DND-41 (cell line): Measurements from ENCODE around the gene CREB3L2.

Experiments
- ATAC-seq: fragments of 200-7000 bp; cut with Tn5 transposase; 3 replicates; pipeline ENCODE4 v1.9.1; 2021; ENCODE audit warnings: low read depth; ENCODE audit not compliant: insufficient read depth
- DNase-seq: peaks from one replicate; pipeline ENCODE4 v3.0.0-alpha.2; 2020
- H2AFZ ChIP-seq: 2 replicates; pipeline ENCODE4 v1.6.0; 2012; ENCODE audit warnings: low read depth, low read length
- H3K27ac ChIP-seq: 2 replicates; pipeline ENCODE4 v1.5.1; 2012; ENCODE audit warnings: low read length, inconsistent platforms
- H3K27me3 ChIP-seq: fragments of 200-600 bp; sonication (generic); 2 replicates; pipeline ENCODE4 v1.6.0; 2012; ENCODE audit warnings: low read length, mild to moderate bottlenecking, inconsistent platforms; ENCODE audit not compliant: insufficient read depth, poor library complexity
- H3K36me3 ChIP-seq: 2 replicates; pipeline ENCODE4 v1.5.1; 2012; ENCODE audit warnings: low read length, inconsistent platforms; ENCODE audit not compliant: insufficient read depth
- H3K4me1 ChIP-seq: 2 replicates; pipeline ENCODE4 v1.5.1; 2012; ENCODE audit warnings: mild to moderate bottlenecking, low read length; ENCODE audit not compliant: insufficient read depth
- H3K4me2 ChIP-seq: 2 replicates; pipeline ENCODE4 v1.6.0; 2012; ENCODE audit warnings: mild to moderate bottlenecking, moderate library complexity, low read length, inconsistent platforms; ENCODE audit not compliant: insufficient read depth
- H3K4me3 ChIP-seq, 2 experiments: fragments of 200-600 bp in 1 of 2; shearing (Covaris generic) in 1 of 2; 2 replicates each; pipeline ENCODE4 v1.5.1; 2012 to 2016; ENCODE audit warnings: inconsistent platforms in 2 of 2, low read length in 2 of 2, mild to moderate bottlenecking in 2 of 2, low read depth in 1 of 2, moderate library complexity in 1 of 2
- H3K79me2 ChIP-seq: 2 replicates; pipeline ENCODE4 v1.6.0; 2012; ENCODE audit warnings: low read length, inconsistent platforms; ENCODE audit not compliant: insufficient read depth
- H3K9ac ChIP-seq: 2 replicates; pipeline ENCODE4 v1.6.0; 2012; ENCODE audit warnings: low read depth, mild to moderate bottlenecking, inconsistent platforms, low read length, moderate library complexity
- H3K9me3 ChIP-seq: 2 replicates; pipeline ENCODE4 v1.5.1; 2012; ENCODE audit warnings: low read length, moderate library complexity, mild to moderate bottlenecking, inconsistent platforms; ENCODE audit not compliant: insufficient read depth, severe bottlenecking
- H4K20me1 ChIP-seq: 2 replicates; pipeline ENCODE4 v1.6.0; 2012; ENCODE audit warnings: low read length; ENCODE audit not compliant: insufficient read depth
- CTCF ChIP-seq: IDR thresholded peaks from 2 replicates; pipeline ENCODE4 v1.5.1; 2012; ENCODE audit warnings: borderline replicate concordance, low read length, moderate library complexity, mild to moderate bottlenecking; ENCODE audit not compliant: poor library complexity, severe bottlenecking; ENCODE audit errors: extremely low read depth
- EZH2 ChIP-seq: IDR thresholded peaks from 3 replicates; pipeline ENCODE4 v1.6.1; 2012; ENCODE audit warnings: borderline replicate concordance, low read depth, mild to moderate bottlenecking, moderate library complexity, low read length, inconsistent platforms; ENCODE audit not compliant: severe bottlenecking

CREB3L2 gene

GRCh38 chr7:137825489-137825888 lies 176.4 kb downstream of the CREB3L2 start:
- no peak for ATAC-seq
- Histone ChIP-seq H3K27me3 (peaks cover 6% of the 10 kb centered on the region), H3K4me1 (no peaks in the 10 kb centered on the region), H3K9me3 (no peaks in the 10 kb centered on the region), H2AFZ (no peak overlapping the region), H3K4me3 (no peak overlapping the region), H4K20me1 (no peaks in the 10 kb centered on the region), H3K9ac (no peak overlapping the region), H3K79me2 (no peaks in the 10 kb centered on the region), H3K4me2 (no peak overlapping the region), H3K36me3 (no peaks in the 10 kb centered on the region), H3K27ac (no peak overlapping the region)
- TF ChIP-seq EZH2 (no peak), CTCF (no peak)
- no peak for DNase-seq
